ENCODE measurements around the gene ADGRG2.

The ADGRG2 gene

DNA sequence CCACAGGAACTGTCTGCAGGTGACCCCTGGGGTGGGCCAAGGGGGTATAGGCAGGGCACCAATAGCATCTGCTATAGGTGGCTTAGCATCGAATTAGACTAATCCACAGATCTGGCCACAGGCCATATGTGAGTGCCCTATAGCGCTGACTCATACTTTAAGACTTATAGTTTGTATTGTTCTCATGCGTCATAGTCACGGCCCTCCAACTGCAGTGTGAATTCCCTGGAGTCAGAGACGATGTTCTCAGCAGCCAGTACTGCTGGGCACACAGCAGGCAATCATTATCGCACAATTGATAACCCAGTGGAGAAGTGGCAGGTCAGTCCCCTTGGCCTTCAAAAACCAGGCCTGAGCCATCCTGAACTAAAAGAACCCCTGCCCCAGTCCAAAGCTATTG lies 58.1 kb downstream of the ADGRG2 start:
- DNase-seq (ENCODE audit: low read depth): no peak
- TF ChIP-seq, protein P1, sequence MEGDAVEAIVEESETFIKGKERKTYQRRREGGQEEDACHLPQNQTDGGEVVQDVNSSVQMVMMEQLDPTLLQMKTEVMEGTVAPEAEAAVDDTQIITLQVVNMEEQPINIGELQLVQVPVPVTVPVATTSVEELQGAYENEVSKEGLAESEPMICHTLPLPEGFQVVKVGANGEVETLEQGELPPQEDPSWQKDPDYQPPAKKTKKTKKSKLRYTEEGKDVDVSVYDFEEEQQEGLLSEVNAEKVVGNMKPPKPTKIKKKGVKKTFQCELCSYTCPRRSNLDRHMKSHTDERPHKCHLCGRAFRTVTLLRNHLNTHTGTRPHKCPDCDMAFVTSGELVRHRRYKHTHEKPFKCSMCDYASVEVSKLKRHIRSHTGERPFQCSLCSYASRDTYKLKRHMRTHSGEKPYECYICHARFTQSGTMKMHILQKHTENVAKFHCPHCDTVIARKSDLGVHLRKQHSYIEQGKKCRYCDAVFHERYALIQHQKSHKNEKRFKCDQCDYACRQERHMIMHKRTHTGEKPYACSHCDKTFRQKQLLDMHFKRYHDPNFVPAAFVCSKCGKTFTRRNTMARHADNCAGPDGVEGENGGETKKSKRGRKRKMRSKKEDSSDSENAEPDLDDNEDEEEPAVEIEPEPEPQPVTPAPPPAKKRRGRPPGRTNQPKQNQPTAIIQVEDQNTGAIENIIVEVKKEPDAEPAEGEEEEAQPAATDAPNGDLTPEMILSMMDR (IDR thresholded peaks at IDR 0.05; ENCODE audit: low read depth, low read length, missing control alignments): no peak
- H3K4me3 ChIP-seq (ENCODE audit: low read depth, low read length): no peak overlapping the region

DNA sequence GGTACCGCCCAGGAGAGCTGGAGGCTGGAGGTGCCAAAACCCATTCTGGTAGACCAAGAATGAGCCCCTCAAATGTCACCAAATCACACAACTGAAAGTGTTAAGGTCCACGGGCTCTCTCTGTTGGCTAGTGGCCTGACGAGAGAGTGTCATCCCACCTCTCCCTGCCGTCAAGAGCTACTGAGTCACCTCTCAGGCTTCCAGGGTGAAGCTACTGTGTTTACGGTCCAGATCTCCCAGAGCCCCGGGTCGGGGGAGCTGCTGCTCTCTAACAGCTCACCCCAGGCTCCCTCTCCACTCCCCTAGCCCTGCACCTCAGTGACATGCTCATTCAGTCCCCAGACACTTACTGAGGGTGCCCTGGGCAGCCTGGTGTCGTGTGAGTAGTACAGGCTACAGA lies 59.2 kb downstream of the ADGRG2 start:
- H3K4me3 ChIP-seq (ENCODE audit: low read depth, low read length): no peak overlapping the region
- DNase-seq (ENCODE audit: low read depth): no peak
- TF ChIP-seq, protein P1 (IDR thresholded peaks at IDR 0.05; ENCODE audit: low read depth, low read length, missing control alignments): no peak

DNA sequence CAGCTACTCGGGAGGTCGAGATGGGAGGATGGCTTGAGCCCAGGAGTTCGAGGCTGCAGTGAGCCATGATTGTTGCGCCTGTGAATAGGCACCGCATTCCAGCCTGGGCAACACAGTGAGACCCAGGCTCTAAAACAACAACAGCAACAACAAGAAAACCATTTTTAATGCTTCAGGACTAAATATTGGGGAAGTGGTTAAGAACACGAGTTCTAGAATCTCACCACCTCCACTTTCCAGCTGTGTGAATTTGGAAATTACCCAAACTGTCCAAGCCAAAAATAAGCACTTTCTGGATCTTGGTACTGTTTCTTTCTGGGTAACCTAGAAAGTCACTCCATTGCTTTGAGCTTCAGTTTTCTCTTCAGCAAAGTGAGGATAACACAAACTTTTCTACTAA lies 63.2 kb downstream of the ADGRG2 start:
- DNase-seq (ENCODE audit: low read depth): no peak
- no peak overlapping the region for H3K4me3 ChIP-seq (ENCODE audit: low read depth, low read length)
- TF ChIP-seq, protein P1 (IDR thresholded peaks at IDR 0.05; ENCODE audit: low read depth, low read length, missing control alignments): no peak

DNA sequence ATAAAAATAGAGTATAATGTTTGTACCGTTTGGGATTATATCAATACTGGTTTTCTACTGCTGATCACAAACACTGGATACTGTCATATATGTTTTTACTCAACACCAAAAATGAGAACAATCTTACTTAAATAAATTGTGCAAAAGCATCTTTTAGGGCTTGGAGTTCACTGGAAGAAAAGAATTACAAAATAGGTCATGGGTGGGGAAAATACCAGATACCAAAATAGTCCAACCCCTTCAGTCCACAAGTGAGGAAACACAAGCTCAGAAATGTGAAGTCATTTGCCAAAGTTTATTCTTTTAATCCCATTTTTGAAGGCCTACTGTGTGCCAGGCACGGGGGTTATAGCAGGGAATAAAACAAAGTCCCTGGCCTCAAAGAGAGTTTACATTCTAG lies 64.4 kb downstream of the ADGRG2 start:
- DNase-seq (ENCODE audit: low read depth): no peak
- H3K4me3 ChIP-seq (ENCODE audit: low read depth, low read length): no peak overlapping the region
- TF ChIP-seq, protein P1 (IDR thresholded peaks at IDR 0.05; ENCODE audit: low read depth, low read length, missing control alignments): no peak

DNA sequence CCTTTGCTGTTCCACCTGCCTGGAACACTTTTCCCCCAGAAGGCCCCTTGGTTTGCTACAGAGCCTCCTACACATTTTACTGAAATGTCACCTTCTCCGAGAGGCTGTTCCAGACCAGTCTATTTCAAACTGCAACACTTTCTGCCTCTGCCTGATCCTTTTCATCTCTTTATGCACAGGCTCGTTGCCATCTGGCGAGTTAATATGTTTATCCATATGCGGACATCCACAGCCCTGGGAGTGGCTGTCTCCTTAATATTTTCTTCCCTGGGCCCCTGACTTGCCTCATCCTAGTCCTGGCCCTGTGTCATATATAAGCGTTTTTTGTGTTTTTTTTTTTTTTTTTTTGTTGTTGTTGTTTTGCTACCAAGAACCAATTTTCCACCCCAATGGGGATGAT lies 73.2 kb downstream of the ADGRG2 start:
- no peak for DNase-seq (ENCODE audit: low read depth)
- TF ChIP-seq, protein P1 (IDR thresholded peaks at IDR 0.05; ENCODE audit: low read depth, low read length, missing control alignments): no peak
- H3K4me3 ChIP-seq (ENCODE audit: low read depth, low read length): no peak overlapping the region

DNA sequence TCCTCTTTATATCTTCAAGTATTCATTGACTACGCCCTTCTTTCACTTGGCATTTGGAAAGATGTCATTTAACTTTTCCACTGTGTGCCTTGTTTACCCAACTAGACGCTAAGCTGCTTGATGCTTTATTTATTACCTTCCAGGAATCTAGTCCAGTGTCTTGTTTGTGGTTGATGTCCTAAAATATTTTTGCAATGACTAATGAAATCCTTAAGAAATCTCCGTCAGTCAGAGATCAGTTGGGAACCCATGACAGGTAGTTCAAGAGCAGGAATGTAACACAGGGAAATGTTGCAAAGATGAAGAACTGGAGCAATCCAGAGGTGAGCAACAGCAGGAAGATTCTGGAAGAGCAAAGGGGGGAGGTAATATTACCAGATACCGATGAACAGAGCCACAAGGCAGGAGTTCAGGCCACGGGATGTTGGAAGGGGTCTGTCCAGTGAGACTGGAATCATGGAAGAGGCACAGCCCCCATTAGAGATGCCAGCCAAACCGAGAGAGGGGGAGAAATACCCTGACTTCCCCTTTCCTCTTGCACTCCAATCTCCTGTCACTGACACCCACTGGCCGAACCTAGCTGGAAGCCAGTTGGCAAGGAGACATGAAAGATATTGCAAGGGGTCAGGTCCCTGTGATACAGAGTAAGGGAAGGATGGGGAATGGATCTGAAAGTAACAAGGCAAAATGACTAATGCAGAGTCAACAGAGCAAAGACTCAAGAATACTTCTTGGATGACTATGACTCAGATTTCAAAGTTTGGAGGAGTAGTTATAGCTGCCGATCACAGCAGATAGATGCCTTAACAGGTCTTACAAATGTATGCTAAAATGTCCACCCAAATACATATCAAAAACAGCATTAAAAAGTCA lies 75.7 kb downstream of the ADGRG2 start:
- no peak overlapping the region for H3K4me3 ChIP-seq (ENCODE audit: low read depth, low read length)
- DNase-seq (ENCODE audit: low read depth): no peak
- TF ChIP-seq, protein P1 (IDR thresholded peaks at IDR 0.05; ENCODE audit: low read depth, low read length, missing control alignments): no peak

DNA sequence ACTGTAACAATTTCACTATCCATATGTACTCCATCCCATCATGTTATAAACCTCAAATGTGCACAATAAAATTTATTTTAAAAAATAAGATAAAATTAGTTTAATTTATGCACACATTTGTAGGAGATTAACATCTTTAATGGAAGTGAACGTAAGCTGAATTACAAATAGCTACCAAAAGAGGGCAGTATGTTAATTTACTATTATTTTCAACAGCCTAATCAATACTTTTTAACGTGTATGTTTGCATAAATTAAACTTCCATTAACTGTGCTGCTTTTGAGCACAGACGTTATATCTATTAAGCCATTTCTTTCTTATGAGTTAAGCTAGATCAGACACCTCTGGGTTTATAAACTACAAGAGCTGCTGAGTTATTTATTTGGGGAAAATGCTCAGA lies 81.9 kb downstream of the ADGRG2 start:
- TF ChIP-seq, protein P1 (IDR thresholded peaks at IDR 0.05; ENCODE audit: low read depth, low read length, missing control alignments): peak; percentile 31
- H3K4me3 ChIP-seq (ENCODE audit: low read depth, low read length): no peak overlapping the region
- DNase-seq (ENCODE audit: low read depth): no peak

Data from GM12864 (cell line).